Retinal pigment epithelial cell (primary cell): ENCODE measurements around the gene RAET1L.
"Not testable (repeated sequence)": the region's sequence is repeated elsewhere in the genome, so short reads cannot be mapped to it uniquely, and the experiment has no call there.

Source experiments
- DNase-seq: peaks from one replicate; pipeline ENCODE4 v3.0.0-alpha.2; 2010; ENCODE audit warnings: low read depth
- H3K4me3 ChIP-seq: 2 replicates; pipeline ENCODE4 v1.5.1; 2011; ENCODE audit warnings: mild to moderate bottlenecking, low read length, control low read depth, moderate library complexity
- CTCF ChIP-seq: conservative IDR thresholded peaks from 2 replicates; pipeline ENCODE4 v1.5.1; 2011; ENCODE audit warnings: low read depth, low read length, control low read depth, inconsistent platforms

RAET1L gene

GRCh38 chr6:150025201-150025917 is at the start of gene RAET1L:
Gene RAET1L (minus strand): TSS chr6:150025532. CDS start chr6:150025471, 61 bp downstream.
- no peak for DNase-seq
- TF ChIP-seq CTCF, result no peak
- H3K4me3 ChIP-seq, result peak within 1 kb of the TSS; percentile 33

- no peak for TF ChIP-seq CTCF
- H3K4me3 ChIP-seq, result no peak overlapping the region
- DNase-seq, result no peak
These were observed 49.7 kb upstream of the RAET1L start for GRCh38 chr6:150075034-150075421.

GRCh38 chr6:150074396-150075033 is 49.2 kb upstream of the RAET1L start:
- H3K4me3 ChIP-seq, DNase-seq: not testable (repeated sequence)

- DNase-seq, result peak; percentile 39
- TF ChIP-seq CTCF, result no peak
- no peak overlapping the region for H3K4me3 ChIP-seq
These were observed 46.9 kb upstream of the RAET1L start for GRCh38 chr6:150072201-150072600.

GRCh38 chr6:150070236-150070818 is 45.0 kb upstream of the RAET1L start:
- TF ChIP-seq CTCF, result no peak
- DNase-seq, result no peak
- no peak overlapping the region for H3K4me3 ChIP-seq

GRCh38 chr6:150069706-150070105 is 44.4 kb upstream of the RAET1L start:
- DNase-seq, result no peak
- no peak for TF ChIP-seq CTCF
- peak overlapping the region; percentile 74 for H3K4me3 ChIP-seq

GRCh38 chr6:150068720-150069648 is 43.7 kb upstream of the RAET1L start, which contains the start of gene ULBP3:
Gene ULBP3 (minus strand): TSS chr6:150069121. CDS start chr6:150069066, 55 bp downstream.
- DNase-seq, result peak; percentile 86
- TF ChIP-seq CTCF, result peak; percentile 63
- H3K4me3 ChIP-seq, result peak within 1 kb of the TSS; percentile 74
